GM19397 (cell line): Measurements from ENCODE around the gene INSR.
"Not testable (repeated sequence)": the region's sequence is repeated elsewhere in the genome, so short reads cannot be mapped to it uniquely, and the experiment has no call there.

ENCODE experiments used
- ATAC-seq: cut with Tn5 transposase; IDR thresholded peaks from one replicate; pipeline ENCODE4 v1.9.1; 2021; ENCODE audit warnings: mild to moderate bottlenecking, moderate library complexity; ENCODE audit not compliant: unreplicated experiment

INSR gene

DNA sequence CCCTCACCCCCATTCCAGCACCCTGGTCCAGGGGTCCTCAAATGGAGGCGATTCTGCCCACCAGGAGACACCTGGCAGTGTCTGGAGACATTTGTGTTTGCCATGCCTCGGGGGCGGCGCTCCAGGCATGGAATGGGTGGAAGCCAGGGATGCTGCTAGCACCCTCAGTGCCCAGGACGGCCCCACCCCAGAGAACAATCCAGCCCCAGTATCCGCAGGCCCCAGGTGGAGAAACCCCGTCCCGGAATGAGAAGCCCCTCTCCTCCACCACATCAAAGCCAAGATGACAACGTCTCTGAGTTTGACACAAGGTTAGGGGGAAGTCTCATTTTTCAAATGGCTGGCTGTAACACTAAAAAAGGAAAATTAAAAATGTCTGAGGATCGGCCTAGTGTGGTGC is 68.5 kb downstream of the INSR start:
- no peak for ATAC-seq

DNA sequence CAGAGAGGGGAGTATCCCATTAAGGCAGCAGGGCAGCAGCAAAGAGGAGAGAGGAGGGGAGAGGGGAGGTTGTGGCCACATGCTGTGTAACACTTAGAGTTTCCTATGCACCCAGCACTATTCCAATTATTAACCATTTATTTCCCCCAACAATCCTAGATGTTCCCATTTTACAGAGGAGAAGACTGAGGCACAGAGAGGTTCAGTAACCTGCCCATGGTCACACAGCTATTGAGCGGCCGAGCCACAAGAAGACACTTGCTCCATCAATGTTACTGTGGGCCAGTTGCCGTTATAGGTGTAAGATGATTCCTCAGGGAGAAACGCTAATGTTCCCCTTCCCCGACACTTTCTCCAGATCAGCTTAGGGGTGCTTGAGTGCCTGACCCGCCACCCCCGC is 69.2 kb downstream of the INSR start:
- ATAC-seq = no peak

DNA sequence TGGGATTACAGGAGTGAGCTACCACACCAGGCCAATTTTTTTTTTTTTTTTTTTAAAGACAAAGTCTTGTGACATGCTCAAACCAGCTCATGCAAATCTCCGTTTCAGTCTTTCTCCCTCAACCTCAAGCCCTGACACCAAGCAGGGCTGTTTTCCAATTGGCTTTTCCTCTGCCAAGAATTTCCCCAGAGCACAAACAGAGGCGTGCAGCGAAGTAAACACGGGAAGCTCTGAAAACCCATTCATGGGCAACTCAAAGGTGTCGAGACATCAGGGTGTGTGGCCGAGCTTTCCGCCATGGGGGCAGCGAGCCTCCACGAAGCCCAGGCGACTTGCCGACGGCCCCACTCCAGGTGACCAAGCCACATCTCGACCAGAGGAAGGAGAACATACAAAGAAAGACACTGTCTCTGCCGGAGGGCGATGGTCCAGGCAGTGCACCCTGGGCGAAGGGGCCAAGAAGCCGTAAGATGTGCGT is 70.0 kb downstream of the INSR start:
- ATAC-seq = no peak

GRCh38 chr19:7223429-7223828 is 70.8 kb downstream of the INSR start:
- no peak for ATAC-seq

DNA sequence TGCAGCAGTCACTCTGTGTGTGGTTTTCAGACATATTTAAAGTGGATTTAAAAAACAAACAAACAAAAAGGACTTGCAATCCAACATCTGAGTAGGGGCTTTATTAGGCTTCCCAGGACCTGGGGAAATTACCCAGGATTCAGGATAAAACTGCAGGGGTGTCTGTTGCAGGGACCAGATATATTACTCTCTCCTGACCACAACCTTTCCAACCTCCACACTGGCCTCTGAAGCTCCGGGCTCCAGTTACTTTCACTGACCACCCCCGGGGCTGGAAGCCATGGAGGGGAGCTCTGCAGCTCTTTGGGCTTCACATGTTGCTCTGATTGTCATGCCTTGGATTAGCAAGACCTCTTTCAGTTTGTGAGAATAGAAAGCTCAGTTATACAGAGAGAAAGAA is 75.2 kb downstream of the INSR start:
- ATAC-seq = no peak

GRCh38 chr19:7217861-7218260 is 76.4 kb downstream of the INSR start:
- no peak for ATAC-seq

DNA sequence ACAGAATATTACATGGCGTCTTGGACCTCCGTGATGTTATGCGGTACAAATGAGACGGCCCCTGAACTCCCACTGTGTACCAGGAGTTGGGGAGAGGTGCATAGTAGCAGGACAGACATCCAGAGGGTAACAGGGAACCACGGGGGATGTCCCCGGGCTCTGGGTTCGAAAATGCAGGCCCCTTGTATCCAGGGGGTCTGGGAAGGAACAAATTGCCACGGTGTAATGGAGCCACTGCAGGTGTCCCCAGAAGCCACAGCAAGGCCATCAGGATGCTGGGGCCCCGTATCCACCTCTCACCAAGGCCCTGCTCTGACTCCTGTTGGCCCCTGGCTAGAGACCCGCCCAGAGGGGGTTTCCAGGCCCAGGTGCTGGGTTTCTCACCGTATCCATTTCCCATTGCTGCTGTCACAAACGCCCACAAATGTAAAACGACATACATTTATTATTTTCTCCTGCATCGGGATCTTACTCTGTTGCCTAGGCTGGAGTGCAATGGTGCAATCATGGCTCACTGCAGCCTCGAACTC is 77.8 kb downstream of the INSR start:
- ATAC-seq = no peak

DNA sequence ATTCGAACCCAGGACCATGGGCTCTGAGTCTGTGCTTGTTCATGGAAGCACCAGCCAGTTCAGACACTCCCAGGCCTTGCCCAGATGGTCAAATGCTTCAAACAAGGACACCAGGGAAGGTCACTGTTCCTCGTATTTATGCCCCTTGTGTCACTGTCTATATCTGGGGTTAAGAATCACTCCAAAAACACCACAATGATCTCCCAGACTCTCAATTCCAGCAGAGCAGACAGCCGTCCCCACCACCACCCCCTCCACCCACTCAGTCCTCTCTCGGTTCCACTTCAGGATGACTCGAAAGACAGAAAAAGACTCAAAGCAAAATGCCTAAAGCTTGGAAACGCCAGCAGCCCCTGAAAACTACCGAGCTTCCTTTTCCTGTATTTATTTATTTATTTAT is 79.0 kb downstream of the INSR start:
- ATAC-seq = no peak

- no peak for ATAC-seq
These were observed 79.7 kb downstream of the INSR start for GRCh38 chr19:7214324-7215089.

- ATAC-seq = no peak
These were observed 80.4 kb downstream of the INSR start for GRCh38 chr19:7213628-7214323.

DNA sequence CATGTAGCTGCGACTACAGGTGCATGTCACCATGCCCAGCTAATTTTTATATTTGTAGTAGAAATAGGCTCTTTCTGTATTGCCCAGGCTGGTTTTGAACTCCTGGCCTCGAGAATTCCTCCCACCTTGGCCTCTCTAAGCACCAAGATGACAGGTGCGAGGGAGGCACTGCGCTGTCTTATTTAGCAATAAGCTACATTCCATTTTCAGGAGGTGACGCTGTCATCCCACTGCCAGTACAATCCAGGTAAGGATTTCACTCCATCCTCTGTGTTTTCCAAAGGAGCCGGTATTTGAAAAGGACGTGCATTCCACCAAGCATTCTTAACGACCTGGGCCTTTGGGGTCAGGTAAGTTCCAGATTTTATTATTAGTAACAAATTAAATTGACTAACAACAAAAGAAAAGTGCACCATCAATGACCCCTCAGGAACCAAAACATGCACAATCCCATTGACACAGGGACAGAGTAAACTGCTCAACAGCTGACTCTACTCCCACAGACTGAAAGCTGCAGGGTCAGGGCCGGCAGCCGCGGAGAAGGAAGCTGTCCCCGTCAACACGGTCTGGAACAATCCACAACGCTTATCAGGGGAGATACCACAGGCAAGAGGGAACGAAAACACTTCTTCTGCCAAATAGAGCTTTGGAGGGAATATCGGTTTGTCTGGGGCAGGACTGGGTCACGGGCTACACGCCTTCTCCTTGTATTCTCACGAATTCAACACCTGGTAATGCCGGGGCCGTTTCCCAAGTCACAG is 82.8 kb downstream of the INSR start:
- ATAC-seq = no peak

DNA sequence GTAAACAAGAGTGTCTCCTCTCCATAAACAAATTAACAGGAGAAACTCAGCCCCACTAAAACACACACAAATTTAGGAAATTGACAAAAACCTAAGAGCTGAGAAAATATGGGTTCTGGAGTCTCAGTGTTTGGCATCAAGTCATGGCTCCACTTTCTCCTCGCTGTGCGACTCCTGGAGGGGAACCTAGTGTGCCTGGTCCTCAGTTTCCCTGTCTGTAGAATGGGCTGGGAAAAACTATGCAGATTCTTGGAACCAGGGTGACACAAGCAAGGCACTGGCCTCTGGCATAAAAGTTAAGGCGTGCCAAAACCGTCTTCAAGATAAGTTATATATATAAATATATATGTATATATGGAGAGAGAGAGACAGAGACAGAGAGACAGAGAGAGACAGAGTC is 83.9 kb downstream of the INSR start:
- no peak for ATAC-seq

- ATAC-seq = not testable (repeated sequence)
These were observed 84.5 kb downstream of the INSR start for GRCh38 chr19:7209597-7210325.

DNA sequence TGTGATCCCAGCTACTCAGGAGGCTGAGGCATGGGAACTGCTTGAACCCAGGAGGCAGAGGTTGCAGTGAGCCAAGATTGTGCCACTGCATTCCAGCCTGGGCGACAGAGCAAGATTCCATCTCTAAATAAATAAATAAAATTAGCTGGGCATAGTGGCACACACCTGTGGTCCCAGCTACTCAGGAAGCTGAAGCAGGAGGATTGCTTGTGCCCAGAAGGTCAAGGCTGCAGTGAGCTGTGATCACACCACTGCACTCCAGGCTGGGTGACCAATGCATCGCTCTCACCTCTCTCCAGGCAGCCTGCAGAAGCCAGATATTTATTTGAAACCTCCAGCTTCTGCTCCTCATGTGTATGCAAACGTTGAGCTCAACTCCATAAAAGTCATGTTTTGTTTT is 85.2 kb downstream of the INSR start:
- ATAC-seq = not testable (repeated sequence)

DNA sequence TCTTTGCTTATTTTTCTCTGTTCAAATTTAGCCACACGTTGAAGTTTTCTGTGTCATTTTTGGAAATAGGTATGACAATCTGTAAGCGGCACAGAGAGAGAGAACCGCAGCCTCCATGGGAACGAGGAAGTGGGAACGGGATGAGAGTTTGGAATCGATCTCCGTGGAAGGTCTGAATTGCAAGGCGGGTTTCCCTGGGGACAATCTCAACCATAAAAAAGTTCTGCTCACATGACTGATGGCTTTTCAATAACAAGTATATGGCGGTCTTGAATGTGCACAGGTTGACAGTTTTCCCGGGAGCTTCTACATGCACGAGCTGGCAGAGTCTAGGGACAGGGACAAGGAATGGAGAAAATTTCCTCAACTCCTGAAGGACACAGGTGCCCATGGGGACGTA is 90.9 kb downstream of the INSR start:
- no peak for ATAC-seq

GRCh38 chr19:7202888-7203287 is 91.3 kb downstream of the INSR start:
- no peak for ATAC-seq

DNA sequence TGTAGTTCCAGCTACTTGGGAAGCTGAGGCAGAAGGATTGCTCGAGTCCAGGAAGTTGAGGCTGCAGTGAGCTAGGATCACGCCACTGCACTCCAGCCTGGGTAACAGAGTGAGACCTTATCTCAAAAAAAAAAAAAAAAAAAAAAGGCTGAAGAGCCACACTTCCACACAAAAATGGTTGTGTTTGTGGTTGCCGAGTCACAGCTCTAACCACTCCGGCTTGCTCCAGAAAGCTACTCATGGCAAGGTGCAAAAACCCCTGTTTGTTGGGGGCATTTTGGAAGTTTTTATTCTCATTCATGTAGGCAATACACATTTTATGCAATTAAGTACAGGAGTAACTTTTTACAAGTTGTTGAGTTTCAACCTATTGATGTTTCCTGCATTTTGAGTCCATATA is 93.5 kb downstream of the INSR start:
- ATAC-seq = no peak

GRCh38 chr19:7199613-7200533 is 94.3 kb downstream of the INSR start:
- ATAC-seq = no peak

DNA sequence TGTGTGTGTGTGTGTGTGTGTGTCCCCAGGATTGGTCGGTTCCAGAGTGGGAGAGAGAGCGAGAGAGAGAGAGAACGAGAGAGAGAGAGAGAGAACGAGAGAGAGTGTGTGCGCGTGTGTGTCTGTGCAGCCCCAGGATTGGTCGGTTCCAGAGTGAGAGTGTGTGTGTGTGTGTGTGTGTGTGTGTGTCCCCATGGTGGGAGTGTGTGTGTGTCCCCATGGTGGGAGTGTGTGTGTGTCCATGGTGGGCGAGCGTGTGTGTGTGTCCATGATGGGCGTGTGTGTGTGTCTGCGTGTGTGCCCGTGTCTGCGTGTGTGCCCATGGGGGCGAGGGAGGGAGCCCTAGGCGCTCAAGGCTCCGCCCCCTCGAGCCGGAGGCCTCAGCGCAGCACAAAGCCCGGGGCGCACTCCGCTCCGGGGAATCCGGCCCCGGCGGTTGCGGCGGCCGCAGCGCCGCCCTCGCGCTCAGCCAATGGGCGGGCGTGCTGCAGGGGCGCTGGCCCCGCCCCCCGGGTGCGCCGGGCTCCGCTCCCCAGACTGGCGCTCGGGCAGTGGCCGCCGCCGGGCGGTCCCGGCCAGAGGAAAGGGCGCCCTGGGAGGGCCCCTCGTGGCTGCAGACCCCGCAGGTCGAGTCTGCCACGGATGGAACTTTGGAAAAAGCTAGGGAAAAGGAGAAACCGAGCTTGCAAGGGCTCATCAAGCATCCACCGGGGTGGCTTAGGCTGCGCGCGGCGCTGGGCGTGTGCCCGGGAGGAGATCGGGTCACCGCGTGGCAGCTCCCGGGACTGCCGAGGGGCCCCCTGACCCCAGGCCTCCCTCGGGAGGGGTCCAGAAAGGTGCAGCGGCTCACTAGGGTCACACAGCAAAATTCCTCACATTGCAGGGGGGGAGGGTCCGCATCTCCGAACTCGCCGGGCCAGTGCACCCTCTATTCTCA is 96.2 kb downstream of the INSR start:
- ATAC-seq = peak; percentile 82
